ENCODE results near the gene NDUFB10.
"Not testable (repeated sequence)": the region's sequence is repeated elsewhere in the genome, so short reads cannot be mapped to it uniquely, and the experiment has no call there.

NDUFB10 gene

GRCh38 chr16:1924095-1924494 is 35.2 kb upstream of the NDUFB10 start:
- no peak for DNase-seq

GRCh38 chr16:1926271-1926670 is 33.1 kb upstream of the NDUFB10 start:
- DNase-seq, result no peak

GRCh38 chr16:1929105-1929504 is 30.2 kb upstream of the NDUFB10 start:
- peak; percentile 27 for DNase-seq

- DNase-seq, result peak; percentile 77
Measured at GRCh38 chr16:1929578-1930337, 29.6 kb upstream of the NDUFB10 start.

- no peak for DNase-seq
Measured at GRCh38 chr16:1930338-1930720, 29.0 kb upstream of the NDUFB10 start.

GRCh38 chr16:1932050-1933028 is 27.0 kb upstream of the NDUFB10 start:
- no peak for DNase-seq

GRCh38 chr16:1933097-1933661 is 26.2 kb upstream of the NDUFB10 start:
- DNase-seq, result no peak

- no peak for DNase-seq
Measured at GRCh38 chr16:1936945-1937479, 22.3 kb upstream of the NDUFB10 start.

GRCh38 chr16:1938316-1938715 is 21.0 kb upstream of the NDUFB10 start:
- no peak for DNase-seq

GRCh38 chr16:1938910-1939309 is 20.4 kb upstream of the NDUFB10 start:
- no peak for DNase-seq

- DNase-seq, result not testable (repeated sequence)
Measured at GRCh38 chr16:1939833-1940232, 19.5 kb upstream of the NDUFB10 start.

- no peak for DNase-seq
Measured at GRCh38 chr16:1940273-1941161, 18.8 kb upstream of the NDUFB10 start.

- no peak for DNase-seq
Measured at GRCh38 chr16:1941162-1942046, 17.9 kb upstream of the NDUFB10 start.

GRCh38 chr16:1942047-1942809 is 17.1 kb upstream of the NDUFB10 start:
- no peak for DNase-seq

- DNase-seq, result peak; percentile 99
Measured at GRCh38 chr16:1942810-1943726, 16.3 kb upstream of the NDUFB10 start, which contains the start of gene MSRB1. Gene MSRB1, minus strand, starts transcription at chr16:1943199. Its CDS starts 43 bp downstream, at chr16:1943156.

- no peak for DNase-seq
Measured at GRCh38 chr16:1944612-1945199, 14.6 kb upstream of the NDUFB10 start.

GRCh38 chr16:1945559-1946391 is 13.6 kb upstream of the NDUFB10 start:
- DNase-seq, result no peak
